HG02981 (cell line): ENCODE measurements around the gene UBTD1.
"Not testable (repeated sequence)": the region's sequence is repeated elsewhere in the genome, so short reads cannot be mapped to it uniquely, and the experiment has no call there.

ENCODE experiments used
- ATAC-seq: cut with Tn5 transposase; IDR thresholded peaks from one replicate; pipeline ENCODE4 v1.9.1; 2021; ENCODE audit warnings: mild to moderate bottlenecking, moderate library complexity; ENCODE audit not compliant: unreplicated experiment

The UBTD1 gene

DNA sequence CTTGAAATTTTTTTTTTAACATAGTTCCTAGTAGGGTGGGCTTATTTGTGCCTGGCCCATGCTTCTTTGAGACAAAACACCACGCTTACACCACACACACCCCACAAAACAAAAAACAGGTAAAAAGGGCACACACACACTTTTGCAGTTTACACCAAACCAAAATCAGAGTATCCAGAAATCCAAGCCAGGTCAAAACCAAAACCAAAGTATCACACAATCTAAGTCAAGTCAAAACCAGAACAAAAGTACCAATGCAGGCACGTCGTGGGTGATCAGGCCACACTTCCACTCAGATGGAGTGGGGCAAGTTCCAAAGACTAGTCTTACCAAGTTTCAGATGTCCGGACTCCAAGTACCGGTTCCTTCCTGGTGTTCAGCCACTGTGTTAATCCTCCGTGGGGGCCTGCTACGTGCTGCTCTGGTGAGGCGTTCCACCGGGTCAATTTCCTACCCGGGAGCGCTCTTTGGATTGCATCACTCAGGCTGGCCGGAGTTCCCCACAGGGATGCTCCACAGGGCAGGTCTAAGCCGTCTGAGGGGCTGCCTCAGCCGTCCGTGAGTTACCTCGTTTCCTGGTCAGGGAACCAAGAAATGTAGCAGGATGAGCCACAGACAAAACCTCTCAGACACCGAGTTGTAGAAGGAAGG lies 62.1 kb downstream of the UBTD1 start:
- ATAC-seq = not testable (repeated sequence)

DNA sequence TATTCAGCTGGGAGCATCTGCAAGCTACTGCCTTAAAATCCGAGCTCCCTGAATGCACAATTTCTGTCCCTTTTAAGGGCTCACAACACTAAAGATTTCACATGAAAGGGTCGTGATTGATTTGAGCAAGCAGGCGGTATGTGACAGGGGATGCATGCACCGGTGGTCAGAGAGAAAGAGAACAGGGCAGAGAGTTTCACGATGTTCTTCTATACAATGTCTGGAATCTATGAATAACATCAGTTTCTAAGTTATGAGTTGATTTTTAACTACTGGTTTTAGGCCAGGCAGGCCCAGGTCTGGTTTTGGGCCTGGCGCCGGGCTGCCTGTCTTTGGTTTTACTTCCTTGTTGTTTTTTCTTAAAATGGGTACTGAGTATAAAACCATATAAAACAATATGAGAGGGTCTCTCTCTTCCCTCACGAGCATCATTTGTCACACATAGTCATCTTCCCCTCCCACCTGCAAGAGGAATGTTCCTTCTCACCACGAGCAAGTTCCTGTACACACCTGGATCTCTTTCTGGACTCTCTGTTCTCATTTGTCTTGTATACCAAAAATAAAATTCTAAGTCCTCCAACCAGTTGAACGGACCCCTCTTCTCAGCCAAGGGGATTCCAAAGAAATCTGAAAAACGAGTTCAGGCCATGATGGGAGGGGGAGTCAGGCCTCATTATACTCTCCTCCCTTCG lies 62.8 kb downstream of the UBTD1 start:
- not testable (repeated sequence) for ATAC-seq

DNA sequence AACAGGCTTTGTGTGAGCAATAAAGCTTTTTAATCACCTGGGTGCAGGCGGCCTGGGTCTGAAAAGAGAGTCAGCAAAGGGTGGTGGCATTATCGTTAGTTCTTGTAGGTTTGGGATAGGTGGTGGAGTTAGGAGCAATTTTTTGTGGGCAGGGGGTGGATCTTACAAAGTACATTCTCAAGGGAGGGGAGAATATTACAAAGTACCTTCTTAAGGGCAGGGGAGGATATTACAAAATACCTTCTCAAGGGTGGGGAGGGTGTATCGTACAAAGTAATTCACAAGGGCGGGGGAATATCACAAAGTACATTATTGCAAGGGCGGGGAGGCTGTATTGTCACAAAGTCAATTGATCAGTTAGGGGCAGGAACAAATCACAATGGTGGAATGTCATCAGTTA lies 63.6 kb downstream of the UBTD1 start:
- not testable (repeated sequence) for ATAC-seq

DNA sequence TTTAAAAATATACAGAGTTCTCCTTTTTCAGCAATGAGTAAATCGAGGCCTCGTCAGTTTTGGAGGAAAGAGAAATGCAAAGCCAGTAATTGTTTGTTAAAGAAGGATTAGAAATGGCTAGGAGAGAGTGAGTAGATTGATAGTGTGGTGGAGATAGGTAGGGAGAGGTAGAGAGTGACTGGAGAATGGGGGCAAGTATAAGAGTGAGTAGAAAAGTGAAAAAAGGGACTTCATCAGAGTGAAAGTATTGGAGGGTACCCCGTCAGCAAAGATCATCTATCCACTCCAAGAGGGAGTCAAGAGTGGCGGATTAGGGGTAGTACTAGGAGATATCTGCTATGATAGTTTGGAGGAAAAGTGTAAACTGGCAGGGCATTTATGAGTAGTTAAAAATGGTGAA lies 64.6 kb downstream of the UBTD1 start:
- no peak for ATAC-seq

DNA sequence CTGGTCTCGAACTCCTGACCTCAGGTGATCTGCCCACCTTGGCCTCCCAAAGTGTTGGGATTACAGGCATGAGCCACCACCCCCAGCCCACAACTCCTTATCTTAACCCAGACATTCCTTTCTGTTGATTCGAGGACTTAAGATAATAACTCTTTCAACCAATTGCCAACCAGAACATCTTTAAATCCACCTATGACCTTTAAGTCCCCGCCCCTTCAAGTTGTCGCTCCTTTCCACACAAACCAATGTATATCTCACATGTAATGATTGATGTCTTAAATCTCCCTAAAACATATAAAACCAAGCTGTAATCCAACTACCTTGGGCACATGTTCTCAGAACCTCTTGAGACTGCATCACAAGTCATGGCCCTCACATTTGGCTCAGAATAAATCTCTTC lies 66.1 kb downstream of the UBTD1 start:
- no peak for ATAC-seq

DNA sequence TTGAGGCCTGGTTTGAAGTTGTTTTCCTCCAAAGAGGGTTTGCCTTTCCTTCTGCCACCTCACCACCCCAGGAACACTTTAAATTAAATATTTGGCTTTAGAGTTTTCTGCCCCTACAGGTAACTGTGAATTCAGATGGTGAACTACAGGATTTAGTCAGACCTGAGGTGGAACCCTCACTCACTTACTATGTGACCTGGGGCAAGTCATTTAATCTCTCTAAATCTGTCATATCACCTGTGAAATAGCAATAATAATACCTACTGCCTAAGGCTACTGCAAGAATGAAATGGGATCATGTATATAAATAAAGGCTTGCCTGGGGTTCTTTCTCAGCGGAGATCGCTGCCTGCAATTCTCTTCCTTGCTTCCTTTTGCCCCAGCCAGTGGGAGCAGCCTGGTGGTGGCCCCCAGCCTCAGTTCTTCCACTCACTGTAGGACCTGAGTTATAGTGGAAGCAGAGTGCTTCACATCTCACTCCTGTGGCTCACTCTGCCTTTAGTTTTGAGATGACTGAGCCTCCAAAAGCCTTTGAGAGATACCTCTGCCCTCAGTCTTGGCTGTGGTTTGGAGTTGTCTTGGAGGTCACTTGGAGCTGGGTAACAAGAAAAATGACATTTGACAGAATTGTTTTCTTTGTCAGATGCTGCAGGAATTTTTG lies 67.7 kb downstream of the UBTD1 start:
- no peak for ATAC-seq

DNA sequence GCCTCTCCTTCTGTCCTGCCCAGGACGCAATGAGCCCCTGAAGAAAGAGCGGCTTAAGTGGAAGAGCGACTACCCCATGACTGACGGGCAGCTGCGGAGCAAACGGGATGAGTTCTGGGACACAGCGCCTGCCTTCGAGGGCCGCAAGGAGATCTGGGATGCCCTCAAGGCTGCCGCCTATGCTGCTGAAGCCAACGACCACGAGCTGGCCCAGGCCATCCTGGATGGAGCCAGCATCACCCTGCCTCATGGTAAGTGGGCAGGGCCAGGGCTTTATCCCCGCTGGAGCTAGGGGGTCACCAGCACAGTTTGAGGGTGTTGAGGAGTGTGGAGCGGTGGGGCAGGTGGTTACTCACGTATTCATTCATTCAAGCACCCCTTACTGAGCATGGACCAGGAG lies 69.2 kb downstream of the UBTD1 start:
- ATAC-seq = no peak

DNA sequence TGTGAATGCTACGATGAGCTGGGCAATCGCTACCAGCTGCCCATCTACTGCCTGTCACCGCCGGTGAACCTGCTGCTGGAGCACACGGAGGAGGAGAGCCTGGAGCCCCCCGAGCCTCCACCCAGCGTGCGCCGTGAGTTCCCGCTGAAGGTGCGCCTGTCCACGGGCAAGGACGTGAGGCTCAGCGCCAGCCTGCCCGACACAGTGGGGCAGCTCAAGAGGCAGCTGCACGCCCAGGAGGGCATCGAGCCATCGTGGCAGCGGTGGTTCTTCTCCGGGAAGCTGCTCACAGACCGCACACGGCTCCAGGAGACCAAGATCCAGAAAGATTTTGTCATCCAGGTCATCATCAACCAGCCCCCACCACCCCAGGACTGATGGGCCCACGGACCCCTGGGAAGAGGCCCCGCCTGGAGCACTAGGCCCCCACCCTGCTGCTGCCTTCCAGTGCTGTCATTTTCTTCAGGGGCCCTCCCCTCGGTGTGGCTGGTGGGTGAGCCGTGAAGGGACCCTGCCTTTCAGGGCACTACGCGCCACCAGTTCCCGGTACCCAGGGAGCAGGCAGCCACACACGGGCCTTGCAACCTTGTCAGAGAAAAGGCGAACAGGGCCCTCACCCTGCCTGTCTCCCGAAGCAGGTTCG lies 71.5 kb downstream of the UBTD1 start:
- no peak for ATAC-seq

DNA sequence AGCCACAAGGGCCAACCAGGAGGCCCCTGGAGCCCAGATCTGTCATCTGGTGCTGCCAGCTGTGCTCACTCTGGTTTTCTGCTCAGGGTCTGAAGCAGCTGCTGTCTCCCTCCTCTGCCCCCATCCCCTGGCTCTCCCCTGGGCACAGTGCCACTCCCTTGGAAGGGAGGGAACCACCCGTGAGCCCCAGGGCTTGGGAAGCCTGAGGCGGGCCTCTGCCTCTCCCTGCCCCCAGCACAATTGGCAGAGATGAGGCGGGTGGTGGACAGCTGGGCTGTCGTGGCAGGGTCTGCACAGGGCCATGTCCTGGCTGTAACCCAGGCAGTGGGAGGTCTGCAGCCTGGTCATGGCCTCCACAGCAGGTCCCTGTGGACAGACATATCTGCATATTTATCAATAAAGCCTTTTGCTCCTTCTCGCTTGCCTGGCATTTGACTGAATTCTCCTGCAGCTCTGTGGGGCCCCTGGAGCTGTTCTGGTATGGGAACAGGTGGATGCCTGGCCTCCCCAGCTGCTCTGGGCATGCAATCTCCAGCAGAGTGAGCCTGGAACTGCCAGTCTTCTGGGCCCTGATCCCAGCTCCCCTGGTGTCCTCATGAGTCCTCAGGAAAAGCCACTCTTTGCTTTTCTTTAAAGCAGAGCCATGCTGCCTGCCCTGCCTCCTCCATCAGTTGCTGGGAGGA lies 72.2 kb downstream of the UBTD1 start:
- ATAC-seq = no peak

DNA sequence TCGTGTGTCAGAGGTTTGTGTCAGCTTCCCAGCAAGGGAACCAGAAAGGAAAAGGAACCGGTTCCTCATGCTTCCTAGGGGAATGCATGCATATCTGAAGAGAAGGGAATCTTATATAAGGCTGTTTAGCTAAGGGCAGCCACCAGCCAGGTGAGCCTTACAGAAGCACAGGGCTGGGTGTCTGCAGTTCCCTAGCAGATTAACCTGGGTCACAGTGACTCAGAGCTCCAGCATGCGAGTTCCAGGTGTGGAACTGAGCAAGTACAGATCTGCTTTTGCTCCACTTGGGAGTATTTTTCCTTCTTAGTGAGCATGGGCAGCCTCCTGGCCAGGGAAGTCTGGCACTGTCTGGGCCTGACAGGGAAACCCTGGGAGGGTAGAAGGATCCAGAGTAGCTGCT lies 72.9 kb downstream of the UBTD1 start:
- ATAC-seq = no peak

DNA sequence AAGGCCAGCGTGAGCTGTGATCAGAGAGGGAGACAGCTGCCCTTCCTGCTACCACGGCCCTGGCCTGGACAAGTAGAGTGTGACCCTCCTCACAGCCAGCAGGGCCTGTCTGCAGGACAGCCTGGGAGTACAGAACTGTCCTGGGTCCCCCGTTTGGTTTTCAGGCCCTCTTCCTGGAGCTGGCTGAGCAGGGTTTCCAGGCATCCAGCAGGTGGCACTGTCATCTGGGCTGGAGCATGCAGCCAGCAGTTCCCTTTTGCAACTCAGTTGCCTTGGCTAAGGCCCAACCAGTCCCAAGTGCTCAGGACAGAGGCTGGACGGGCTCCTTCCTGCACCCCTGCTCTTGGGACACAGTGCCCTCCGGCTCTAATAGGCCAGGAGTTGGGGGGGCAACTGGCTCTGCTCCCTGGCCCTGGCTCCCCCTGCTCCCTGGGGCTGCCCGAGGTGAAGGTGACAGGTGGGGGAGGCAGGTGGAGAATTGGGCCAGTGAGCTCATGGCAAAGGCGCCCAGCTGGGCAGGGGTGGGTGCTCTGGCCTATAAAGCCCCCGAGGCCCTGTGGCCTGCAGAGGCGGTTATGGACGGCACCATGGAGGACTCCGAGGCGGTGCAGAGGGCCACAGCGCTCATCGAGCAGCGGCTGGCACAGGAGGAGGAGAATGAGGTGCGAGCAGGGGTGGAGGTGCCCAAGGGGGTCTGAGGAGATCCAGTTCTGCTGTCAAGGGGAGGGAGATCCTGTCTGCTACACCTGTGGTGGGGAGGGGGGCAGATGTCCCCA lies 73.7 kb downstream of the UBTD1 start, which contains the start of gene ANKRD2:
ANKRD2 (plus strand) TSS at position 566 of the 776 bp plus-strand sequence; CDS start at position 576, 10 bp downstream.
- peak; percentile 79 for ATAC-seq

DNA sequence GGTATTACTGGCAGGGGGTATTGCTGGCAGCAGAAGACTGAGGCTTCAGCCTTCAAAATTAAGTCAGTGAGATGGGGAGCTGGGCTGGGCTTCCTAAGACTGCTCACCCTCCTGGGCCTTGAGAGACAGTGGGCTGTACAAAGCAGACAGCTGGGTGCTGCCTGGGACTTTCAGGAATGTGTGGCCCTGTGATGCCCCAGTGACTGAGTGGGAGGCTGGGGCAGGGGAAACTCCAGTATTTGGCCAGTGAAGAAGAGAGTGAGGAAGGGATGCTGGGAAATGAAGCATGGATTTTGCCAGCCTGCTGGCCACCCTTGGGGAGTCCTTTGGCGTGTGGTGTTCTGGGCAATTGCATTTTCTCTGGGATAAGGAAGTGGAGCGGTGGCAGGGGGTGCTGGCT lies 74.3 kb downstream of the UBTD1 start:
- ATAC-seq = no peak

DNA sequence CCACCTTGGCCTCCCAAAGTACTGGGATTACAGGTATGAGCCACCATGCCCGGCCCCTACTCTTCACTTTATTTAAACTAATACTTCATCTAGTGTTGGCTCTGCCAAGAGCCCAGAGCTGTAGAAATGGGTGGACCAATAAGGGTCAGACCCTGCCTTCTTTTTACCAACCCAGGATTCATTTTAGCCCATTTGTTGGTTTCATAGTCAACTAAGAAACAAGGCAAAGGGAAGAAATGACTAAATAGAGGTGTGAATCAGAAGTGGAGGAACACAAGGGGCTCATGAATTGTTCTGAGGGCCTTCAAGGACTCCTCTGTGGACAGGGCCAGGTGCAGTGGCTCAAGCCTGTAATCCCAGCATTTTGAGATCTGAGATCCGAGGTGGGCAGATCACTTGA lies 74.9 kb downstream of the UBTD1 start:
- no peak for ATAC-seq

DNA sequence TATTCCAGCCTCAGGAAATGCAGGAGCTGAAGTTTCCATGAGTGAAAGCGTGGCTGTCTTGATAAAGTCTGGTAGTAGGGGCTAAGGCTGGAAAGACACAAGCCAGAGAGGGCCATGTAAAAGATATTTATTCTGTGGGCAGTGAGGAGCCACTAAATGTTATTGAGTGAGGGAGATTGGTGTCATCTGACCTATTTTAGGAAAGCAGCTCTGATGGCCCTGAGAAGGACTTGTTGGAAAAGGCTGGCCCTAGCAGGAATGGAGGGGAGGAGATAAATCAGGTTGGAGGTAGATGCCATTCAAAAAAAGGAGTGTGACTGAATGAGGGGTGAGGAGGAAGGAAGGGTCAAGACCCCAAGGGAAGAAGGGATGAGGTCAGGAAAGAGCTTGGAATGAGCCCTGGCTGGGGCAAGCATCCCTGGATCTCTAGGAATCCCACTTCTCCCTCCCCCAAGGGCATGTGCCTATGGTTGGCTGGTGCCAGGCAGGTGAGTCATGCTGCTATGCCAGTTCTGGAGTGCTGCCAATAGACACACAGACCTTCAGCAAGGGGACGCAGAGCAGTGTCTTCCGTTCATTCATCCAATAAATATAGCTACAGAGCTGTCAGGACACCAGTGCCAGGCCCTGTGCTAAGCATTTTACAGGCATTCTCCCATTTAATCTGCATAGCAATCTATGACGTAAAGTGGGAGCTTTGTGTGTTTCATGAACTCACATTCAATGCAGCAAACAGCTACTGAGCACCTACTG lies 75.8 kb downstream of the UBTD1 start:
- no peak for ATAC-seq

DNA sequence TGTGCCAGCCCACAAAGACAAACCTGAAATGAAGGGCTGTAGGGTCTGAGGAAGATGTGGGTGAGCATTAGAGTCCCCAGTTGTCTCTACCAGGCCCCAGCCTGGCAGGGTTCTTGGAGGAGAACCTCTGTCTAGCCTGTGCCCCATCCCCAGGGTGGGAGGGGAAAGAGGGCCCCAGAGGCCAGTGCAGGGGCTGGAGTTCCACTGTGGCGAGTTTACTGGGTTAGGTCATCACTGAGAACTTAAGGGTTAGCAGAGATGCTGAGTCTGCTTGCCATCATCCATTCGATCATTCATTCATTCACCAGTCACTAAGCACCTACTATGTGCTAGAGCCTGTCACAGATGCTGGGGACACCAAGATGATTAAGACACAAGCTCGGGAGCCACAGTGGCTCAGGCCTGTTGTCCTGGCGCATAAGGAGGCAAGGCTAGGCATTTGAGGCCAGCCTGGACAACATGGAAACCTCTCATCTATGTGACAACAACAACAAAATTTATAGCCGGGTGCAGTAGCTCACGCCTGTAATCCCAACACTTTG lies 76.5 kb downstream of the UBTD1 start:
- ATAC-seq = no peak

DNA sequence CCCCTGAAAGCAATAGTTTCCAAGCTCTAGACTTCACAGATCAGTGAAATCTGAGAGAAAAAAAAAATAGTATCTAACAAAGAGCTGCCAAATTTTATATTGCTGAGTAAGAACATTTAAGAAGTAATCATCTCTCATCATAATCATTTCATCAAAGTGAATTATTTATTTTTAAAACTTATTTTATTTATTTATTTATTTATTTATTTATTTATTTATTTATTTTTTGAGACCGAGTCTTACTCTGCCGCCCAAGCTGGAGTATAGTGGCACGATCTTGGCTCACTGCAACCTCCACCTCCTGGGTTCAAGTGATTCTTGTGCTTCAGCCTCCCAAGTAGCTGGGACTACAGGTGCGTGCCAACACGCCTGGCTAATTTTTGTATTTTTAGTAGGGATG lies 77.8 kb downstream of the UBTD1 start:
- not testable (repeated sequence) for ATAC-seq

DNA sequence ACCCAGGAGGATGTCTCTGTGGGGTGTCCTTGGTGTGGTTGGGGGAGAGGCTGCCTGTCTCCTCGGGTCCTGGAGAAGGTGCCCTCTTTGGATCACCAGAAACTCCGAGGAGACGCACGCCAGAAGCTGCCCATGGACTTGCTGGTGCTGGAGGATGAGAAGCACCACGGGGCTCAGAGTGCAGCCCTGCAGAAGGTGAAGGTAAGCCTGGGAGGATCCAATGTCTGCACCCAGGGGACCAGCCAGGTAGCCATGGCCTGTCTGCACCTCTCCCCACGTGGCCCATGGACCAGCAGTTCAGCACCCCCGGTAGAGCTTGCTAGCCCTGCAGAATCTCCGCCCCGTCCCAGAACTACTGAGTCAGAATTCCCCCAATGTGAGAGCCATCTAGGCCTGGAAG lies 79.0 kb downstream of the UBTD1 start:
- ATAC-seq = no peak

DNA sequence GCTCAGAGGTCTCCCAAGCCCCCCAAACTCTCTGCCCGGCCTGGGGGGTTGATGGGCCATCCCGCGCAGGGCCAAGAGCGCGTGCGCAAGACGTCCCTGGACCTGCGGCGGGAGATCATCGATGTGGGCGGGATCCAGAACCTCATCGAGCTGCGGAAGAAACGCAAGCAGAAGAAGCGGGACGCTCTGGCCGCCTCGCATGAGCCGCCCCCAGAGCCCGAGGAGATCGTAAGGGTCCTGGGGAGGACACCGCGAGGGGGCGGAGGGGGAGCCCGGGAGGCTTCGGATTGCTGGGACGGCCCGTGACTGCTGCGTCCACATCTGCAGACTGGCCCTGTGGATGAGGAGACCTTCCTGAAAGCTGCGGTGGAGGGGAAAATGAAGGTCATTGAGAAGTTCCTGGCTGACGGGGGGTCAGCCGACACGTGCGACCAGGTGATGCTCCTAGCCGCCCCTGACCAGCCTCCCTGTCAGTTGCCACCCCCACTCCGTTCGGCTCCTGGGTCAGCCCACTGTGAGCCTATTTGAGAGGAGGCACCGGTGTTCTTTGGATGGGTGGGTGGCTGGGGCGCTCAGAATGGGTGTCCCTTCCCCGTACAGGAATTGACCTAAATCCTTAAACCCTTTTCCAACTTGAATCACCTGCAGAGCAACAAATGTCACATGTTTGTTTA lies 79.6 kb downstream of the UBTD1 start:
- no peak for ATAC-seq
